Neural progenitor cell (in vitro differentiated cells): ENCODE measurements around the gene C6orf89. TPM values are rescaled to one million over a fixed set of nuclear protein-coding genes. Genes with fewer than 3 reads are reported as not detected.
A peak's percentile ranks its signal among the peaks of the same experiment; 100 is the strongest.

ENCODE experiments used
- DNase-seq: peaks from one replicate; pipeline ENCODE4 v3.0.0-alpha.2; 2016; ENCODE audit warnings: low spot score
- H2AFZ ChIP-seq: fragments of 200-600 bp; sonication (generic); replicated peaks from 2 replicates; pipeline ENCODE4 v1.6.1; 2016; ENCODE audit warnings: antibody characterized with exemption
- H3F3A ChIP-seq: fragments of 200-600 bp; sonication (generic); 2 replicates; pipeline ENCODE4 v1.6.1; 2016; ENCODE audit warnings: antibody characterized with exemption, low read depth
- H3K27ac ChIP-seq: fragments of 200-600 bp; sonication (generic); 2 replicates; pipeline ENCODE4 v1.5.1; 2016; ENCODE audit warnings: mild to moderate bottlenecking
- H3K27me3 ChIP-seq: fragments of 200-600 bp; sonication (generic); 2 replicates; pipeline ENCODE4 v1.6.1; 2016; ENCODE audit warnings: mild to moderate bottlenecking, moderate library complexity
- H3K36me3 ChIP-seq: fragments of 200-600 bp; sonication (generic); 2 replicates; pipeline ENCODE4 v1.5.1; 2016
- H3K4me1 ChIP-seq: fragments of 200-600 bp; sonication (generic); 2 replicates; pipeline ENCODE4 v1.6.1; 2016; ENCODE audit warnings: mixed run types
- H3K4me2 ChIP-seq: fragments of 200-600 bp; sonication (generic); 2 replicates; pipeline ENCODE4 v1.6.1; 2016
- H3K4me3 ChIP-seq: fragments of 200-600 bp; sonication (generic); 2 replicates; pipeline ENCODE4 v1.5.1; 2016
- H3K79me2 ChIP-seq: fragments of 200-600 bp; sonication (generic); 2 replicates; pipeline ENCODE4 v1.6.1; 2016; ENCODE audit warnings: low read depth
- H3K9ac ChIP-seq: fragments of 200-600 bp; sonication (generic); 2 replicates; pipeline ENCODE4 v1.6.1; 2016
- H3K9me3 ChIP-seq: fragments of 200-600 bp; sonication (generic); 2 replicates; pipeline ENCODE4 v1.5.1; 2016; ENCODE audit warnings: low read depth
- H4K20me1 ChIP-seq: fragments of 200-600 bp; sonication (generic); 2 replicates; pipeline ENCODE4 v1.6.1; 2016; ENCODE audit warnings: low read depth
- H3K27ac Mint-ChIP-seq: 3 replicates; pipeline ENCODE4 v1.8.0; 2021; ENCODE audit warnings: mixed read lengths
- H3K27me3 Mint-ChIP-seq: 2 replicates; pipeline ENCODE4 v1.8.0; 2022; ENCODE audit warnings: low read depth, mild to moderate bottlenecking, inconsistent platforms, moderate library complexity, mixed read lengths; ENCODE audit not compliant: insufficient read depth
- H3K36me3 Mint-ChIP-seq: 3 replicates; pipeline ENCODE4 v1.8.0; 2021; ENCODE audit warnings: mixed read lengths
- H3K4me1 Mint-ChIP-seq: 3 replicates; pipeline ENCODE4 v1.8.0; 2021; ENCODE audit warnings: mixed read lengths
- H3K4me3 Mint-ChIP-seq: 3 replicates; pipeline ENCODE4 v1.8.0; 2021; ENCODE audit warnings: mild to moderate bottlenecking, moderate library complexity, mixed read lengths
- H3K9me3 Mint-ChIP-seq: 3 replicates; pipeline ENCODE4 v1.8.0; 2020; ENCODE audit warnings: mixed read lengths
- CTCF ChIP-seq: fragments of 200-600 bp; sonication (generic); IDR thresholded peaks from 2 replicates; pipeline ENCODE4 v1.5.1; 2017; ENCODE audit warnings: antibody characterized with exemption, mild to moderate bottlenecking
- EZH2 ChIP-seq: fragments of 200-600 bp; sonication (generic); IDR thresholded peaks from 2 replicates; pipeline ENCODE4 v1.6.1; 2017; ENCODE audit warnings: antibody characterized with exemption, mild to moderate bottlenecking, moderate library complexity
- EZH2phosphoT487 ChIP-seq: fragments of 200-600 bp; sonication (generic); IDR thresholded peaks from 2 replicates; pipeline ENCODE4 v1.6.1; 2017; ENCODE audit warnings: antibody characterized with exemption
- total RNA-seq: library from RNA; depleted of rRNA; stranded (reverse); fragments of >200 nt; gene quantifications from 2 replicates; pipeline ENCODE4 v1.2.3, GENCODE V29; 2015; ENCODE audit warnings: low replicate concordance

C6orf89 gene
- total RNA-seq, 1 donor from 2014 or later = 21.2 TPM

GRCh38 chr6:36916126-36916525, 30.4 kb downstream of the C6orf89 start:
- no peaks in the 10 kb centered on the region for H3K9me3 Mint-ChIP-seq
- H3K36me3 Mint-ChIP-seq = peaks cover 11% of the 10 kb centered on the region
- no peaks in the 10 kb centered on the region for H3F3A ChIP-seq
- H3K4me1 ChIP-seq = no peaks in the 10 kb centered on the region
- no peak overlapping the region for H3K4me2 ChIP-seq
- H3K4me3 ChIP-seq = no peak overlapping the region
- no peaks in the 10 kb centered on the region for H3K27me3 Mint-ChIP-seq
- H3K9ac ChIP-seq = no peak overlapping the region
- no peaks in the 10 kb centered on the region for H3K79me2 ChIP-seq
- no peak for DNase-seq
- H3K27me3 ChIP-seq = no peaks in the 10 kb centered on the region
- H3K9me3 ChIP-seq = no peaks in the 10 kb centered on the region
- TF ChIP-seq CTCF = no peak
- TF ChIP-seq EZH2 = no peak
- TF ChIP-seq EZH2phosphoT487 = no peak
- no peak overlapping the region for H3K27ac Mint-ChIP-seq
- no peak overlapping the region for H2AFZ ChIP-seq
- no peaks in the 10 kb centered on the region for H3K4me1 Mint-ChIP-seq
- no peak overlapping the region for H3K4me3 Mint-ChIP-seq
- H4K20me1 ChIP-seq = no peaks in the 10 kb centered on the region
- no peaks in the 10 kb centered on the region for H3K36me3 ChIP-seq
- no peak overlapping the region for H3K27ac ChIP-seq

- Mint-ChIP-seq H3K36me3 (peaks cover 14% of the 10 kb centered on the region), H3K4me1 (no peaks in the 10 kb centered on the region), H3K4me3 (no peak overlapping the region), H3K27ac (peak overlapping the region; percentile 25), H3K27me3 (no peaks in the 10 kb centered on the region), H3K9me3 (no peaks in the 10 kb centered on the region)
- no peaks in the 10 kb centered on the region for H3K27me3 ChIP-seq
- no peaks in the 10 kb centered on the region for H3F3A ChIP-seq
- no peaks in the 10 kb centered on the region for H3K79me2 ChIP-seq
- H3K4me3 ChIP-seq = no peak overlapping the region
- no peaks in the 10 kb centered on the region for H3K9me3 ChIP-seq
- no peak for DNase-seq
- H3K27ac ChIP-seq = no peak overlapping the region
- peak overlapping the region; percentile 13 for H3K9ac ChIP-seq
- no peak for TF ChIP-seq EZH2
- TF ChIP-seq CTCF = no peak
- TF ChIP-seq EZH2phosphoT487 = no peak
- no peaks in the 10 kb centered on the region for H3K4me1 ChIP-seq
- no peak overlapping the region for H2AFZ ChIP-seq
- no peaks in the 10 kb centered on the region for H3K36me3 ChIP-seq
- no peak overlapping the region for H3K4me2 ChIP-seq
- no peaks in the 10 kb centered on the region for H4K20me1 ChIP-seq
These were observed 31.9 kb downstream of the C6orf89 start for GRCh38 chr6:36917541-36918193.

- H3K9ac ChIP-seq = no peak overlapping the region
- H3K36me3 ChIP-seq = no peaks in the 10 kb centered on the region
- no peak overlapping the region for H3K27ac Mint-ChIP-seq
- H3K27me3 ChIP-seq = no peaks in the 10 kb centered on the region
- no peaks in the 10 kb centered on the region for H4K20me1 ChIP-seq
- H3K36me3 Mint-ChIP-seq = peaks cover 12% of the 10 kb centered on the region
- H3K4me1 ChIP-seq = no peaks in the 10 kb centered on the region
- no peaks in the 10 kb centered on the region for H3K4me1 Mint-ChIP-seq
- DNase-seq = no peak
- no peaks in the 10 kb centered on the region for H3K79me2 ChIP-seq
- H3K9me3 ChIP-seq = no peaks in the 10 kb centered on the region
- no peak overlapping the region for H2AFZ ChIP-seq
- no peaks in the 10 kb centered on the region for H3F3A ChIP-seq
- H3K4me3 ChIP-seq = no peak overlapping the region
- H3K4me3 Mint-ChIP-seq = no peak overlapping the region
- no peak overlapping the region for H3K27ac ChIP-seq
- TF ChIP-seq CTCF (no peak), EZH2phosphoT487 (no peak), EZH2 (no peak)
- no peak overlapping the region for H3K4me2 ChIP-seq
- no peaks in the 10 kb centered on the region for H3K9me3 Mint-ChIP-seq
- peaks cover 2% of the 10 kb centered on the region for H3K27me3 Mint-ChIP-seq
These were observed 34.3 kb downstream of the C6orf89 start for GRCh38 chr6:36920049-36920448.
